Trophoblast cell (in vitro differentiated cells and primary cell): ENCODE results near the gene FCAMR.

ENCODE experiments used
- DNase-seq, 2 donors: peaks; one replicate each; pipeline ENCODE4 v3.0.0-alpha.2; 2016
- H2AFZ ChIP-seq: 2 replicates; pipeline ENCODE4 v1.6.1; 2013; ENCODE audit warnings: low read length, moderate library complexity, mild to moderate bottlenecking; ENCODE audit not compliant: insufficient read depth, poor library complexity
- H2AK5ac ChIP-seq: 2 replicates; pipeline ENCODE4 v1.6.1; 2013; ENCODE audit warnings: mild to moderate bottlenecking, low read length
- H2BK120ac ChIP-seq: 2 replicates; pipeline ENCODE4 v1.6.1; 2013; ENCODE audit warnings: low read length, mild to moderate bottlenecking, moderate library complexity; ENCODE audit not compliant: insufficient read depth, poor library complexity
- H2BK12ac ChIP-seq: 2 replicates; pipeline ENCODE4 v1.6.1; 2013; ENCODE audit warnings: mild to moderate bottlenecking, low read length, moderate library complexity
- H2BK5ac ChIP-seq: 2 replicates; pipeline ENCODE4 v1.6.1; 2013; ENCODE audit warnings: low read length, low read depth, moderate library complexity, mild to moderate bottlenecking; ENCODE audit not compliant: poor library complexity
- H3K14ac ChIP-seq: 2 replicates; pipeline ENCODE4 v1.6.1; 2013; ENCODE audit warnings: mild to moderate bottlenecking, low read length
- H3K18ac ChIP-seq: 2 replicates; pipeline ENCODE4 v1.6.1; 2013; ENCODE audit warnings: mild to moderate bottlenecking, low read length
- H3K23ac ChIP-seq: 2 replicates; pipeline ENCODE4 v1.6.1; 2013; ENCODE audit warnings: low read length
- H3K27ac ChIP-seq: 2 replicates; pipeline ENCODE4 v1.5.1; 2013; ENCODE audit warnings: low read depth, mild to moderate bottlenecking, inconsistent platforms, low read length, moderate library complexity
- H3K27me3 ChIP-seq: 2 replicates; pipeline ENCODE4 v1.6.1; 2013; ENCODE audit warnings: inconsistent platforms, mild to moderate bottlenecking, low read length, moderate library complexity; ENCODE audit not compliant: insufficient read depth
- H3K36me3 ChIP-seq, 2 experiments: 1 replicate in 1 of 2; 2 replicates in 1 of 2; pipeline ENCODE4 v1.6.1; 2013; ENCODE audit warnings: low read length in 2 of 2, mild to moderate bottlenecking in 2 of 2, moderate library complexity in 1 of 2; ENCODE audit not compliant: insufficient read depth in 2 of 2, control insufficient read depth in 1 of 2
- H3K4ac ChIP-seq: 2 replicates; pipeline ENCODE4 v1.6.1; 2013; ENCODE audit warnings: low read depth, mild to moderate bottlenecking, low read length, moderate library complexity
- H3K4me1 ChIP-seq, 2 experiments: 1 replicate in 1 of 2; 2 replicates in 1 of 2; pipeline ENCODE4 v1.6.1; 2013; ENCODE audit warnings: low read length in 2 of 2, mild to moderate bottlenecking in 2 of 2, moderate library complexity in 1 of 2; ENCODE audit not compliant: insufficient read depth in 2 of 2, control insufficient read depth in 1 of 2
- H3K4me2 ChIP-seq: 2 replicates; pipeline ENCODE4 v1.6.1; 2013; ENCODE audit warnings: inconsistent platforms, mild to moderate bottlenecking, low read length, moderate library complexity
- H3K4me3 ChIP-seq: 2 replicates; pipeline ENCODE4 v1.5.1; 2013; ENCODE audit warnings: mild to moderate bottlenecking, low read depth, low read length, inconsistent platforms
- H3K79me1 ChIP-seq: one replicate; pipeline ENCODE4 v1.6.1; 2013; ENCODE audit warnings: low read length
- H3K79me2 ChIP-seq: 2 replicates; pipeline ENCODE4 v1.6.1; 2013; ENCODE audit warnings: low read length, mild to moderate bottlenecking; ENCODE audit not compliant: control insufficient read depth, insufficient read depth, poor library complexity
- H3K9ac ChIP-seq: 2 replicates; pipeline ENCODE4 v1.6.1; 2013; ENCODE audit warnings: mild to moderate bottlenecking, low read length
- H3K9me3 ChIP-seq: 2 replicates; pipeline ENCODE4 v1.6.1; 2013; ENCODE audit warnings: low read depth, mild to moderate bottlenecking, control low read depth, inconsistent platforms, low read length; ENCODE audit not compliant: insufficient read depth
- H4K12ac ChIP-seq: 2 replicates; pipeline ENCODE4 v1.6.1; 2013; ENCODE audit warnings: low read depth, mild to moderate bottlenecking, low read length, moderate library complexity
- H4K8ac ChIP-seq: 2 replicates; pipeline ENCODE4 v1.6.1; 2013; ENCODE audit warnings: low read depth, mild to moderate bottlenecking, low read length, moderate library complexity
- H4K91ac ChIP-seq: one replicate; pipeline ENCODE4 v1.6.1; 2013; ENCODE audit warnings: low read depth, mild to moderate bottlenecking, low read length, moderate library complexity
- WGBS: extraction: QIAGEN DNeasy Blood & Tissue Kit; methylation state at CpG from one replicate; pipeline ENCODE4 v1.1.7; 2013; ENCODE audit warnings: missing lambda C conversion rate; ENCODE audit not compliant: insufficient read length, insufficient coverage; ENCODE audit errors: extremely low coverage; 5-methylcytosine and 5-hydroxymethylcytosine counted together

Gene FCAMR

DNA sequence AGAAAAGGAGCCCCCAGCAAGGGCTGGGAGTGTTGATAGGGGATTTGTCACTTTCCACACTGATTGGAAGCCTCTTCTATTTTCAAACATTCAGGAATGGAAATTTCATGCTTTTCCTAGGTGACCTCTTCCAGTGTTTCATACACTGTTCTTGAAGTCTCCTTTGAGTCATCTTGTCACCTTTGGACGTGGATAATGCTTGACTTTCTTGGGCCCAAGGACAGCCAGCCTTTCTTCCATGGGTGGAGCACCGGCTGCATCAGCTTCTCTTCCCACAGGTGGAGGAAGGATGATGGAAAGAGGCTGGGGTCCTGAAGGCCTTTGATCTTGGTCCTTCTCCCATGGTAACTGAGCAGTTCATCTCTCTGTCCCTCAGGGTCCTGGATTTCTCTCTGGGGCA is 12.1 kb downstream of the FCAMR start:
- H4K12ac ChIP-seq, result no peak overlapping the region
- H4K8ac ChIP-seq, result no peak overlapping the region
- H3K36me3 ChIP-seq, result no peaks in the 10 kb centered on the region
- no peaks in the 10 kb centered on the region for H3K4me1 ChIP-seq
- no peak overlapping the region for H3K14ac ChIP-seq
- H2BK12ac ChIP-seq, result no peak overlapping the region
- H3K18ac ChIP-seq, result no peak overlapping the region
- no peaks in the 10 kb centered on the region for H3K79me1 ChIP-seq
- H3K79me2 ChIP-seq, result no peaks in the 10 kb centered on the region
- H3K23ac ChIP-seq, result no peak overlapping the region
- no peak overlapping the region for H2BK120ac ChIP-seq
- no peak overlapping the region for H3K27ac ChIP-seq
- H4K91ac ChIP-seq, result no peak overlapping the region
- no peak for DNase-seq
- H3K4ac ChIP-seq, result no peak overlapping the region
- no peak overlapping the region for H2BK5ac ChIP-seq
- H3K4me2 ChIP-seq, result no peak overlapping the region
- WGBS, result no CpG with 5 or more reads among the region's 2 CpGs
- no peak overlapping the region for H2AK5ac ChIP-seq
- H3K4me3 ChIP-seq, result no peak overlapping the region
- H3K27me3 ChIP-seq, result no peaks in the 10 kb centered on the region
- no peak overlapping the region for H3K9ac ChIP-seq
- H3K9me3 ChIP-seq, result peaks cover 5% of the 10 kb centered on the region
- no peak overlapping the region for H2AFZ ChIP-seq

DNA sequence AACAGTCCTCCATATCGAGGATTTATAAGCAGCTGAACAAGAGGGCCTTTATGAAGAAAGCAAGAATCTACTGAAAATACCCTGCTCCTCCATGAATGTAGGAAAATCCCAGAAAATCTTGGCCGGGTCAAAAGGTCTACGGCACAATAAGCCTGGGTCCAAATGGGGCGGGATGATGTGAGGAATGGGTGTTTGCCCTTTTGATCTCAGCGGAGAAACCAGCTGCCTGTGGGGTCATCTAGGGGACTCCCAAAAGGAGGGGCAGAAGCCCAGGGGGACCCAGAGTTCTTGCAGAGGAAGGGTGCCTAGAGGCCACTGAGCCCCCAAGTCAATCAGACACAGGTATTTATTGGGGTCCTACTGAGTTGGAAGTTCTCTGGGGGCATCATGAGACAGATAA is 12.6 kb downstream of the FCAMR start:
- no peak overlapping the region for H2BK5ac ChIP-seq
- no peak overlapping the region for H3K18ac ChIP-seq
- H3K4me1 ChIP-seq, result no peaks in the 10 kb centered on the region
- peaks cover 5% of the 10 kb centered on the region for H3K9me3 ChIP-seq
- no peaks in the 10 kb centered on the region for H3K27me3 ChIP-seq
- no peaks in the 10 kb centered on the region for H3K36me3 ChIP-seq
- no peak overlapping the region for H2AK5ac ChIP-seq
- no peaks in the 10 kb centered on the region for H3K79me1 ChIP-seq
- H3K27ac ChIP-seq, result no peak overlapping the region
- no peak overlapping the region for H3K14ac ChIP-seq
- no peak overlapping the region for H4K12ac ChIP-seq
- H3K23ac ChIP-seq, result no peak overlapping the region
- H3K4ac ChIP-seq, result no peak overlapping the region
- no peak overlapping the region for H2BK120ac ChIP-seq
- no peak overlapping the region for H4K91ac ChIP-seq
- no peak overlapping the region for H3K9ac ChIP-seq
- H2AFZ ChIP-seq, result no peak overlapping the region
- DNase-seq, result no peak
- no peak overlapping the region for H3K4me3 ChIP-seq
- H3K79me2 ChIP-seq, result no peaks in the 10 kb centered on the region
- no CpG with 5 or more reads among the region's 5 CpGs for WGBS
- no peak overlapping the region for H3K4me2 ChIP-seq
- no peak overlapping the region for H2BK12ac ChIP-seq
- H4K8ac ChIP-seq, result no peak overlapping the region

DNA sequence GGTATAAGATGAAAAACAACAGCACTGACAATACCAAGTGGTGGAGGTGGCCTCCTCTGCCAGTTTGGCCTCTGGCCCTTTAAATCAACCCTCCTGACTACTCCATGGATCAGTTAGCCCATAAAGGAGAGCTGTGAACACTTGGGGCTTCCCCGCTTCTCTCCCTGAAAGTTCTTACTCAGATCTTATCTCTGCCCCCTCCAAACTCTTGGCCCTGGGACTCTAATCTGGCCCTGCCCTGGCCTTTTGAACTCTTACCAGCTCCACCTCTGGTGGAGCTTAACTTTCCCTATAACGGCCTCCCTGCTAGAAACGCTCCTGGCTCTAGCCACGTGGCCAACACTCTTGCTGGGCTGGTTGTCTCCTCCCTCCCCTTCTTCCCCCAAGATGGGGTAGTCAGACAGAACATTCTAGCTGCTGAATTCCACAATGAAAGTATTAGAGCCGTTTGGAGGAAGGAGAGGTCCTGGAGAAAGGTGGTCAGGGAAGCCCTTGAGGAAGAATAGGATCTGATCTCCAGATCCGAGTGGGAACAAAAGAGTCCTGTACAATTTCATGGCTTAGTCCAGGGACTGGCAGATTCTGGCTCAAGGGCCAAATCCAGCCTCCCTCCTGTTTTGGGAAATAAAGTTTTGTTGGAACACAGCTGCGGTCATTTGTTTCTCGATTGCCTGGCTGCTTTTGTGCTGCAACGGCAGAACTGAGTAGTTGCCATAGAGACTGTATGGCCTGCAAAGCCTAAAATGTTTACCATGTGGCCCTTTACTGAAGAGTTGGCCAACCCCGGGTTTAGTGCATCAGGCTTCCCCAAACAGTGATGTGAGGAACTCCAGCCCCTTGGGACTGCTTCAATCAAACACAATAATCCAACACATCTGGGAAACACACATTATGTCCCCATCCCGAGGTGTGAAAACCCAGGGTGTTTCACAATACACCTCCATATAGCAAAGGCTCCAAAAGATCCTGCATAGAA is 14.5 kb downstream of the FCAMR start:
- no peak overlapping the region for H3K23ac ChIP-seq
- H3K36me3 ChIP-seq, result no peaks in the 10 kb centered on the region
- no peak overlapping the region for H2BK5ac ChIP-seq
- no peak overlapping the region for H2AK5ac ChIP-seq
- no peaks in the 10 kb centered on the region for H3K27me3 ChIP-seq
- H2BK12ac ChIP-seq, result no peak overlapping the region
- H3K27ac ChIP-seq, result no peak overlapping the region
- H3K14ac ChIP-seq, result no peak overlapping the region
- no peak overlapping the region for H3K4ac ChIP-seq
- H3K79me2 ChIP-seq, result no peaks in the 10 kb centered on the region
- H3K4me3 ChIP-seq, result no peak overlapping the region
- no peak overlapping the region for H2BK120ac ChIP-seq
- H4K12ac ChIP-seq, result no peak overlapping the region
- no peak overlapping the region for H3K18ac ChIP-seq
- H4K91ac ChIP-seq, result no peak overlapping the region
- H3K9me3 ChIP-seq, result peaks cover 2% of the 10 kb centered on the region
- DNase-seq, result no peak
- no peaks in the 10 kb centered on the region for H3K79me1 ChIP-seq
- H4K8ac ChIP-seq, result no peak overlapping the region
- no peak overlapping the region for H2AFZ ChIP-seq
- no CpG with 5 or more reads among the region's 11 CpGs for WGBS
- no peak overlapping the region for H3K9ac ChIP-seq
- no peaks in the 10 kb centered on the region for H3K4me1 ChIP-seq
- no peak overlapping the region for H3K4me2 ChIP-seq

GRCh38 chr1:206954459-206955342 is 15.6 kb downstream of the FCAMR start:
- Histone ChIP-seq H3K79me1 (no peaks in the 10 kb centered on the region), H2BK120ac (no peak overlapping the region), H3K36me3 (no peaks in the 10 kb centered on the region), H3K4me3 (no peak overlapping the region), H3K23ac (no peak overlapping the region), H2AFZ (no peak overlapping the region), H4K12ac (no peak overlapping the region), H3K27ac (no peak overlapping the region), H3K27me3 (no peaks in the 10 kb centered on the region), H2BK5ac (no peak overlapping the region), H3K9ac (no peak overlapping the region), H2BK12ac (no peak overlapping the region), H4K91ac (no peak overlapping the region), H3K4me2 (no peak overlapping the region), H3K4ac (no peak overlapping the region), H3K14ac (no peak overlapping the region), H3K79me2 (no peaks in the 10 kb centered on the region), H3K9me3 (peaks cover 2% of the 10 kb centered on the region), H3K4me1 (no peaks in the 10 kb centered on the region), H4K8ac (no peak overlapping the region), H2AK5ac (no peak overlapping the region), H3K18ac (no peak overlapping the region)
- no peak for DNase-seq
- WGBS, result no CpG with 5 or more reads among the region's 10 CpGs
